H9 (cell line): ENCODE measurements around the gene PDE3B. TPM values are rescaled to one million over a fixed set of nuclear protein-coding genes. Genes with fewer than 3 reads are reported as not detected.

Experiments used
- DNase-seq: peaks from one replicate; pipeline ENCODE4 v3.0.0-alpha.2; 2017
- H2AFZ ChIP-seq: one replicate; pipeline ENCODE4 v1.6.1; 2013; ENCODE audit warnings: mild to moderate bottlenecking, low read length, control low read depth, moderate library complexity
- H2AK5ac ChIP-seq: 2 replicates; pipeline ENCODE4 v1.6.1; 2013; ENCODE audit warnings: low read length, control low read depth, mixed read lengths; ENCODE audit not compliant: insufficient read length
- H2BK120ac ChIP-seq: one replicate; pipeline ENCODE4 v1.6.1; 2013; ENCODE audit warnings: low read depth, mild to moderate bottlenecking, low read length, control low read depth, inconsistent platforms; ENCODE audit not compliant: poor library complexity, severe bottlenecking
- H2BK12ac ChIP-seq: 2 replicates; pipeline ENCODE4 v1.6.1; 2013; ENCODE audit warnings: low read length, control low read depth, mixed read lengths, low read depth; ENCODE audit not compliant: insufficient read length
- H2BK15ac ChIP-seq: 2 replicates; pipeline ENCODE4 v1.6.1; 2013; ENCODE audit warnings: low read depth, low read length, control low read depth
- H2BK20ac ChIP-seq: one replicate; pipeline ENCODE4 v1.6.1; 2013; ENCODE audit warnings: low read depth, mild to moderate bottlenecking, low read length, control low read depth, inconsistent platforms; ENCODE audit not compliant: poor library complexity, severe bottlenecking
- H2BK5ac ChIP-seq: 2 replicates; pipeline ENCODE4 v1.6.1; 2013; ENCODE audit warnings: low read length, control low read depth, mixed read lengths; ENCODE audit not compliant: insufficient read length
- H3K14ac ChIP-seq: 2 replicates; pipeline ENCODE4 v1.6.1; 2013; ENCODE audit warnings: low read length, control low read depth; ENCODE audit not compliant: insufficient read depth
- H3K18ac ChIP-seq: 2 replicates; pipeline ENCODE4 v1.6.1; 2013; ENCODE audit warnings: low read depth, mild to moderate bottlenecking, mixed read lengths, low read length, control low read depth; ENCODE audit not compliant: insufficient read length
- H3K23ac ChIP-seq: 2 replicates; pipeline ENCODE4 v1.6.1; 2013; ENCODE audit warnings: low read length, control low read depth, mixed read lengths, low read depth; ENCODE audit not compliant: insufficient read length
- H3K23me2 ChIP-seq: 2 replicates; pipeline ENCODE4 v1.6.1; 2013; ENCODE audit warnings: low read depth, mild to moderate bottlenecking, mixed read lengths, low read length, control low read depth; ENCODE audit not compliant: insufficient read length, poor library complexity, severe bottlenecking
- H3K27ac ChIP-seq: 2 replicates; pipeline ENCODE4 v1.5.1; 2013; ENCODE audit warnings: low read length, control low read depth, mixed read lengths, low read depth; ENCODE audit not compliant: insufficient read length
- H3K27me3 ChIP-seq: 2 replicates; pipeline ENCODE4 v1.6.1; 2013; ENCODE audit warnings: low read length, control low read depth, inconsistent platforms; ENCODE audit not compliant: insufficient read depth
- H3K4ac ChIP-seq: 2 replicates; pipeline ENCODE4 v1.6.1; 2013; ENCODE audit warnings: low read depth, mild to moderate bottlenecking, control low read depth, inconsistent platforms, low read length, moderate library complexity
- H3K4me1 ChIP-seq: 2 replicates; pipeline ENCODE4 v1.6.1; 2013; ENCODE audit warnings: low read length, control low read depth, inconsistent platforms; ENCODE audit not compliant: insufficient read depth
- H3K4me2 ChIP-seq: 2 replicates; pipeline ENCODE4 v1.6.1; 2013; ENCODE audit warnings: low read length, control low read depth, mixed read lengths; ENCODE audit not compliant: insufficient read length, insufficient read depth
- H3K56ac ChIP-seq: 2 replicates; pipeline ENCODE4 v1.6.1; 2013; ENCODE audit warnings: low read depth, mild to moderate bottlenecking, mixed read lengths, low read length, control low read depth; ENCODE audit not compliant: insufficient read length
- H3K79me1 ChIP-seq: 2 replicates; pipeline ENCODE4 v1.6.1; 2013; ENCODE audit warnings: low read depth, mild to moderate bottlenecking, moderate library complexity, low read length, control low read depth, inconsistent platforms; ENCODE audit not compliant: insufficient read depth, poor library complexity, severe bottlenecking
- H3K79me2 ChIP-seq: 2 replicates; pipeline ENCODE4 v1.6.1; 2013; ENCODE audit warnings: low read length, control low read depth, inconsistent platforms; ENCODE audit not compliant: insufficient read depth
- H3K9ac ChIP-seq: 2 replicates; pipeline ENCODE4 v1.6.1; 2013; ENCODE audit warnings: low read length, control low read depth, mixed read lengths; ENCODE audit not compliant: insufficient read length; ENCODE audit errors: extremely low read depth
- H3K9me3 ChIP-seq: one replicate; pipeline ENCODE4 v1.6.1; 2013; ENCODE audit warnings: low read depth, low read length, inconsistent platforms; ENCODE audit not compliant: control insufficient read depth
- H3T11ph ChIP-seq: one replicate; pipeline ENCODE4 v1.6.1; 2013; ENCODE audit warnings: mild to moderate bottlenecking, low read length, control low read depth, inconsistent platforms
- H4K20me1 ChIP-seq: one replicate; pipeline ENCODE4 v1.6.1; 2013; ENCODE audit not compliant: control insufficient read depth, insufficient read length, insufficient read depth
- H4K5ac ChIP-seq: 2 replicates; pipeline ENCODE4 v1.6.1; 2013; ENCODE audit warnings: low read depth, mild to moderate bottlenecking, mixed read lengths, low read length, control low read depth; ENCODE audit not compliant: insufficient read length
- H4K8ac ChIP-seq: replicated peaks from 2 replicates; pipeline ENCODE4 v1.6.1; 2013; ENCODE audit warnings: low read length, control low read depth, mixed read lengths, low read depth; ENCODE audit not compliant: insufficient read length
- H4K91ac ChIP-seq: 2 replicates; pipeline ENCODE4 v1.6.1; 2013; ENCODE audit warnings: low read depth, mild to moderate bottlenecking, moderate library complexity, mixed read lengths, low read length, control low read depth; ENCODE audit not compliant: insufficient read length
- H3K27ac Mint-ChIP-seq, 3 experiments: 2 replicates in 2 of 3; 3 replicates in 1 of 3; pipeline ENCODE4 v1.8.0; 2020 to 2021; ENCODE audit warnings: mixed read lengths in 3 of 3, mild to moderate bottlenecking in 1 of 3, moderate library complexity in 1 of 3
- H3K27me3 Mint-ChIP-seq: 2 replicates; pipeline ENCODE4 v1.8.0; 2021; ENCODE audit warnings: low read depth, mild to moderate bottlenecking, moderate library complexity, mixed read lengths
- H3K36me3 Mint-ChIP-seq, 3 experiments: 2 replicates in 2 of 3; 3 replicates in 1 of 3; pipeline ENCODE4 v1.8.0; 2020 to 2021; ENCODE audit warnings: low read depth in 3 of 3, mixed read lengths in 3 of 3; ENCODE audit not compliant: insufficient read depth in 1 of 3
- H3K4me1 Mint-ChIP-seq, 2 experiments: 2 replicates each; pipeline ENCODE4 v1.8.0; 2020; ENCODE audit warnings: mixed read lengths in 2 of 2
- H3K4me3 Mint-ChIP-seq, 2 experiments: 2 replicates in 1 of 2; 3 replicates in 1 of 2; pipeline ENCODE4 v1.8.0; 2020 to 2021; ENCODE audit warnings: mild to moderate bottlenecking in 2 of 2, mixed read lengths in 2 of 2, moderate library complexity in 1 of 2
- H3K9me3 Mint-ChIP-seq, 2 experiments: 2 replicates in 1 of 2; 3 replicates in 1 of 2; pipeline ENCODE4 v1.8.0; 2020; ENCODE audit warnings: mild to moderate bottlenecking in 2 of 2, mixed read lengths in 2 of 2, moderate library complexity in 1 of 2
- WGBS: extraction: QIAGEN DNeasy Blood & Tissue Kit; methylation state at CpG from one replicate; pipeline ENCODE4 v1.1.7; 2013; ENCODE audit warnings: missing lambda C conversion rate, low lambda C conversion rate, mixed read lengths; ENCODE audit not compliant: insufficient read length; ENCODE audit errors: extremely low coverage; 5-methylcytosine and 5-hydroxymethylcytosine counted together
- total RNA-seq: library from RNA; stranded (reverse); gene quantifications from 2 replicates; pipeline ENCODE4 v1.2.1, GENCODE V29; 2021
- TF ChIP-seq, protein P1 (sequence below): fragments of 200-600 bp; sonication (generic); conservative IDR thresholded peaks from 3 replicates; pipeline ENCODE4 v1.8.0; 2021; ENCODE audit warnings: antibody characterized with exemption, mild to moderate bottlenecking

PDE3B gene
- total RNA-seq, 1 experiment from 2014 or later, result 6.6 TPM

DNA sequence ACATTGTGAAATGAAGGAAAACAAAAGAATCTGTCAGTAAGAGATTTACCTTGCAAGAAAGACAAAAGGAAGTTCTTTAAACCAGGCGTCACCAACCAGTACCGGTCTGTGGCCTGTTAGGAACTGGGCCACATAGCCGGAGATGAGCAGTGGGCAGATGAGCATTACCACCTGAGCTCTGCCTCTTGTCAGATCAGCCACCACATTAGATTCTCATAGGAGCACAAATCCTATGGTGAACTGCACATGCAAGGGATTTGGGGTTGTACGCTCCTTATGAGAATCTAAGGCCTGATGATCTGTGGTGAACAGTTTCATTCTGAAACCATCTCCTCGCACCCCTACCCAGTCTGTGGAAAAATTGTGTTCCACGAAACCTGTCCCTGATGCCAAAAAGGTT lies 140.2 kb downstream of the PDE3B start:
- no peaks in the 10 kb centered on the region for H3K4me1 ChIP-seq
- no peak overlapping the region for H3K4ac ChIP-seq
- no peak overlapping the region for H3K4me2 ChIP-seq
- H3K79me1 ChIP-seq, result no peaks in the 10 kb centered on the region
- H2AFZ ChIP-seq, result no peak overlapping the region
- H3K9me3 ChIP-seq, result no peaks in the 10 kb centered on the region
- H3K23ac ChIP-seq, result no peak overlapping the region
- WGBS, result no CpG with 5 or more reads among the region's 6 CpGs
- H3K14ac ChIP-seq, result no peak overlapping the region
- Mint-ChIP-seq H3K27me3 (no peaks in the 10 kb centered on the region), H3K4me3 (no peak overlapping the region), H3K9me3 (peaks cover 6 to 16% of the 10 kb centered on the region in 2 experiments), H3K4me1 (no peaks in the 10 kb centered on the region), H3K27ac (no peak overlapping the region), H3K36me3 (peaks cover 0 to 8% (median 3%) of the 10 kb centered on the region in 3 experiments; a peak in 3 of 7 replicates)
- no peaks in the 10 kb centered on the region for H3K27me3 ChIP-seq
- H3K9ac ChIP-seq, result no peak overlapping the region
- TF ChIP-seq, protein P1, sequence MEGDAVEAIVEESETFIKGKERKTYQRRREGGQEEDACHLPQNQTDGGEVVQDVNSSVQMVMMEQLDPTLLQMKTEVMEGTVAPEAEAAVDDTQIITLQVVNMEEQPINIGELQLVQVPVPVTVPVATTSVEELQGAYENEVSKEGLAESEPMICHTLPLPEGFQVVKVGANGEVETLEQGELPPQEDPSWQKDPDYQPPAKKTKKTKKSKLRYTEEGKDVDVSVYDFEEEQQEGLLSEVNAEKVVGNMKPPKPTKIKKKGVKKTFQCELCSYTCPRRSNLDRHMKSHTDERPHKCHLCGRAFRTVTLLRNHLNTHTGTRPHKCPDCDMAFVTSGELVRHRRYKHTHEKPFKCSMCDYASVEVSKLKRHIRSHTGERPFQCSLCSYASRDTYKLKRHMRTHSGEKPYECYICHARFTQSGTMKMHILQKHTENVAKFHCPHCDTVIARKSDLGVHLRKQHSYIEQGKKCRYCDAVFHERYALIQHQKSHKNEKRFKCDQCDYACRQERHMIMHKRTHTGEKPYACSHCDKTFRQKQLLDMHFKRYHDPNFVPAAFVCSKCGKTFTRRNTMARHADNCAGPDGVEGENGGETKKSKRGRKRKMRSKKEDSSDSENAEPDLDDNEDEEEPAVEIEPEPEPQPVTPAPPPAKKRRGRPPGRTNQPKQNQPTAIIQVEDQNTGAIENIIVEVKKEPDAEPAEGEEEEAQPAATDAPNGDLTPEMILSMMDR, result no peak
- H4K91ac ChIP-seq, result no peak overlapping the region
- no peak overlapping the region for H2BK120ac ChIP-seq
- H2BK5ac ChIP-seq, result no peak overlapping the region
- no peak overlapping the region for H3K27ac ChIP-seq
- no peaks in the 10 kb centered on the region for H4K20me1 ChIP-seq
- no peak overlapping the region for H4K5ac ChIP-seq
- no peak overlapping the region for H2BK15ac ChIP-seq
- H3K56ac ChIP-seq, result no peak overlapping the region
- no peak overlapping the region for H2AK5ac ChIP-seq
- H3K79me2 ChIP-seq, result no peaks in the 10 kb centered on the region
- H3K23me2 ChIP-seq, result no peaks in the 10 kb centered on the region
- H4K8ac ChIP-seq, result no peak overlapping the region
- no peak for DNase-seq
- no peak overlapping the region for H2BK12ac ChIP-seq
- H3T11ph ChIP-seq, result no peak overlapping the region
- H3K18ac ChIP-seq, result no peak overlapping the region
- H2BK20ac ChIP-seq, result no peak overlapping the region
